Putamen (tissue), 1 donor: ENCODE data around the gene CNOT6.
"Not testable (repeated sequence)": the region's sequence is repeated elsewhere in the genome, so short reads cannot be mapped to it uniquely, and the experiment has no call there.

Experiments used
- DNase-seq: peaks from one replicate; pipeline ENCODE4 v3.0.0-alpha.2; 2016; ENCODE audit warnings: low spot score

CNOT6 gene

DNA sequence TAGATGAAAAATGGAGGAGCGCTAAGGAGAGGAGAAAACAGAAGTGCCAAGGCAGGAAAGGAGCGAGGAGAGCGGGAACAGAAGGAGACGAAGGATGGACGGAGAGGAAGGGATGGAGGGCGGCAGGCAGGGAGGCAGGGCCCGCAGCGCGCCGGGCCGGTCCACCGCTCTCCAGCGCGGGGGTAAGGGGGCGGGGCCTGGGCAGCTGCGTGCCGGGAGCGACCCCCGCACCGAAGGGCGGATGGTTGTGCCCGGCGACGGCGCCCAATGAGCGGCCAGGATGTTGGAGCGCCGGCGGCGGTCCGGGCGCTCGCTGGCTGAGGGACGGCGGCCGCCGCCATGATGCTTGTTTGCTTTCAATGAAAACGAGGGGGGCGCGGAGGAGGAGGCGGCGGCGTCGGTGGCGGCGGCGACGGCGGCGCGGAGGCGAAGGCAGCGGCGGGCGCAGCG is at the start of gene CNOT6:
Gene CNOT6, plus strand, starts transcription at position 320 of the 450 bp plus-strand sequence. CDS start 34,898 bp downstream, outside the sequence.
- DNase-seq: peak; percentile 93

DNA sequence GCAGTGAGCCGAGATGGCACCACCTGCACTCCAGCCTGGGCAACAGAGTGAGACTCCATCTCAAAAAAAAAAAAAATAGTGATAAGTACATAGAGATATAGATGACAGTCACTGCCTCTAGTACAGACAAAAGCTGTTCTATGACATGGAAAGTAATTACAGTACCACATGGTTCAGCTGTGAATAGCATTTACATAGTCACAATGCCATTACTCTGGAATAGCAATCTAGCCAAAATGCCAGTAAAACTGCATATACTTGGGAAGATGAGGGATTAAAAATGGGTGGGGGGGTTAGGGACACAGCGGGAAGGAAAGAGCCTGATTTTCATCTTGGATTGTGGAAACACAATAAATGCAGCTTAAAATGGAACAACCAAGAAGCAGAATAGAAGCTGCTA is 39.4 kb upstream of the CNOT6 start:
- no peak for DNase-seq

DNA sequence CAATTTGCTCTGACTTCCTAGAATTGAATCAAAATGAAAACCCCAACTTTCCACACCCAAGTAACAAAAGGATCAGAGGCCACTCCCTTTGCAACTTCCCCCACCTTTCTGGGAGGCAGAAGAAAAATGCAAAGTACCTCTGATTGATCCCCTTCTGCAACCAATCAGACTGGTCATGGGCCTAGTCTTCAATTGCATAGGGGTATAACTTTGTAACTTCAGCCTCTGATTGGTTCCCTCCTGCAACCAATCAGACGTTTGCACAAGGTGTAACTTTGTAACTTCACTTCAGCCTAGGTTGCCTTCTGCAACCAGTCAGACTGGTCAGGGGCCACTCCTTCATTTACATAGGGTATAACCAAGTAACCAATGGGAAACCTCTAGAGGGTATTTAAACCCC is 38.3 kb upstream of the CNOT6 start:
- no peak for DNase-seq

DNA sequence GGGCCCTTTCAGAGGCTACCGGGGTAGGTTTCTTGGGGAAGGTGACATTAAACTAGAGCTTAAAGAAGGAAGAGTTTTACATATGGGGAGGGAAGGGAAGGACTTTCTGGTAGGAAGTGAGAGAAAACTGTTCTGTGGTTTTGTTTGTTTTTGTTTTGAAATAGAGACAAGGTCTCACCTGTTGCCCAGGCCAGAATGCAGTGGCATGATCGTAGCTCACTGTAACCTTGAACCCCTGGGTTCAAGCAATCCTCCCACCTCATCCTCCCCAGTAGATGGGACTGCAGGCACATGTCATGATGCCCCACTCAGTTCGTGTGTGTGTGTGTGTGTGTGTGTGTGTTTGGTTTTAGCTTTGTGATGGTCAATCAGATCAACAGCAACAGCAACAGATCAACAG is 37.4 kb upstream of the CNOT6 start:
- no peak for DNase-seq

DNA sequence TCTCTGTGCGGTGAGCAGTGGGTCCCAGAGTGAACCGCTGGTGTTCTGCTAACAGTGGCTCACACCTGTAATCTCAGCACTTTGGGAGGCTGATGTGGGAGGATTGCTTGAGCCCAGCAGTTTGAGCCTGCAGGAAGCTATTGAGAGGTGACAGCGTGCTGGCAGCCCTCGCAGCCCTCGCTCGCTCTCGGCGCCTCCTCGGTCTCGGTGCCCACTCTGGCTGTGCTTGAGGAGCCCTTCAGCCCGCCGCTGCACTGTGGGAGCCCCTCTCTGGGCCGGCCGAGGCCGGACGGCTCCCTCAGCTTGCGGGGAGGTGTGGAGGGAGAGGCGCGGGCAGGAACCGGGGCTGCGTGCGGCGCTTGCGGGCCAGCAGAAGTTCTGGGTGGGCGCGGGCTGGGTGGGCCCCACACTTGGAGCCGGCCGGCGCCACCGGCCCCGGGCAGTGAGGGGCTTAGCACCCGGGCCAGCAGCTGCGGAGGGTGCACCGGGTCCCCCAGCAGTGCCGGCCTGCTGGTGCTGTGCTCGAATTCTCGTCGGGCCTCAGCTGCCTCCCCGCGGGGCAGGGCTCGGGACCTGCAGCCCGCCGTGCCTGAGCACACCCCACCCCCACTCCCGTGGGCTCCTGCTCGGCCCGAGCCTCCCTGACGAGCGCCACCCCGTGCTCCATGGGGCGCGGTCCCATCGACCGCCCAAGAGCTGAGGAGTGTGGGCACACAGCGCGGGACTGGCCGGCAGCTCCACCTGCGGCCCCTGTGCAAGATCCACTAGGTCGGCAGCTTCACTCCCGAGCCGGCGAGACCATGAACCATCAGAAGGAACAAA is 35.1 kb upstream of the CNOT6 start:
- not testable (repeated sequence) for DNase-seq

DNA sequence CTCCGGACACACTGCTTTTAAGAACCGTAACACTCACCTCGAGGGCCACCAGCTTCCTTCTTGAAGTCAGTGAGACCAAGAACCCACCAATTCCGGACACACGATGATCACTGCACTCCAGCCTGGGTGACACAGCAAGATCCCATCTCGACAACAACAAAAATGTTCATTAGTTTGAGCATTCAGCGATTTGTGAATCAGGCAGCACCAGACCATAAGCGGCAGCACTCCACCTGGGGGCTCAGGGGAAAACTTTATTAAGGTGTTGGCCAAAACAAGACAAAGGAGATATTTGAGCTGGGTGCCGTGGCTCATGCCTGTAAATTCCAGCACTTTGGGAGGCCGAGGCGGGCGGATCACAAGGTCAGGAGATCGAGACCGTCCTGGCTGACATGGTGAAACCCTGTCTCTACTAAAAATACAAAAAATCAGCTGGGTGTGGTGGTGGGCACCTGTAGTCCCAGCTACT is 34.5 kb upstream of the CNOT6 start:
- DNase-seq: not testable (repeated sequence)

DNA sequence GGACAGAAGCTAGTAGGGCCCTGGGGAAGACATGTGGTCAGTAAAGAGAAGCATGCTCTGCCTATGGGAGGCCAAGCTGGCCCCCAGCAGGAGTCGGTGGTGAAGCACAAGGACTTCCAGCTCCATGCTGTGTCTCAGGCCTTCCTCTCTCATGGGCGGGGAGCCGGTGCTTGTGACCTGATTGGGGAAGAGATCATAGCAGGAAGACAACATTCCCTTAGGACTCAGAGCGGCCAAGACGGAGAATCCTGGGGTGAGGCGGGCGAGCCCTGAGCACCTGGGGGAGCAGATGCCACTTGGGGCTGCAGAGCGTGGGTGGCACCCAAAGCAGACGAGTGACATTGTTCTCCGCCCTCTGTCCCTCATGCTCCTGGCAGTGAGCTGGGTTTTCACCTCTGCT is 33.3 kb upstream of the CNOT6 start:
- no peak for DNase-seq

DNA sequence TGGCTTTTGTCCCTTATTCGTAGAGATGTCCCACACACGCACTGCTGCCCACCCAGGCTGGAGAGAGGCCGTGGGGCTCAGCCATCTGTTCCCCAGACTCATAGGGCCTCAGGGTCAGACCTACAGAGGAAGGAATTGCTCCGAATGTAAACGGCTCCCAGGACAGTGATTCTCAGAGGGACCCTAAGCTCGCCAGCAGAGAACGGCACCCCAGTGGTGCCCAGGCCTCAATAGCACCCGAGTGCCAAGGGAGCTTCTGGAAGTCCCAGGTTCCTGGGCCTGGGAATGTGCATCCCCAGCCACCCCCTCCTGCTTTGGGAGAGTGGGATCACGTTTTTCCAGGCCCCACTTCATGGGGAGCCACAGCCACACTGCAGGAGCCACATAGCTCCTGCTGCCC is 32.9 kb upstream of the CNOT6 start:
- no peak for DNase-seq

DNA sequence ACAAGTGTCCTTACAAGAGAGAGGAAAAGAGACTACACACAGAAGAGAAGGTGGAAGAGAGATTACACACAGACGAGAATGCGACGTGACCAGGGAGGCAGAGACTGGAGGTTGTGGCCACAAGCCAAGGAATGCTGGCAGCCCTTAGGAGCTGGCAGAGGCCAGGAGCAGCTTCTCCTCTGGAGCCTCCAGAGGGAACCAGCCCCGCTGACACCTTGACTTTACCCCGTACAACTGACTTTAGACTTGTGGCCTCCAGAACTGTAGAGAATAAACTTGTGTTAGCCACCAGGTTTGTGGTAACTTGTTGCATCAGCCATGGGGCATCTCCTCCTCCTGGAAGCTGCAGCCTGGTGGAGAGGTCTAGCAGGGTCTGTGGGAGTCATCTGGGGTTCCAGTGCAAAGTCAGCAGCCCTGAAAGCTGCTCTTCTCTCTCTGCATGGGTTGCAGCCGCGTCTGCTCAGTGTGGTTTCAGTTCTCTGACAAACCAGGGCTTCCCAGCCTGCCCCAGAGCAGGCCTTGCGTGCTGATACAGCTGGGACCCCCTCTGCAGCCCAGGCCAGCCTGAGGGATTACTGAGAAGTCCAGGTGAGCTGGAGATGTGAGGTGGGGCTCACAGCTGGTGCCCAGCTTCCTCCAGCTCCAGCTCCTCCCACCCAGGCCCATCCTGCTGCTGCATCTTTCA is 30.8 kb upstream of the CNOT6 start:
- no peak for DNase-seq

DNA sequence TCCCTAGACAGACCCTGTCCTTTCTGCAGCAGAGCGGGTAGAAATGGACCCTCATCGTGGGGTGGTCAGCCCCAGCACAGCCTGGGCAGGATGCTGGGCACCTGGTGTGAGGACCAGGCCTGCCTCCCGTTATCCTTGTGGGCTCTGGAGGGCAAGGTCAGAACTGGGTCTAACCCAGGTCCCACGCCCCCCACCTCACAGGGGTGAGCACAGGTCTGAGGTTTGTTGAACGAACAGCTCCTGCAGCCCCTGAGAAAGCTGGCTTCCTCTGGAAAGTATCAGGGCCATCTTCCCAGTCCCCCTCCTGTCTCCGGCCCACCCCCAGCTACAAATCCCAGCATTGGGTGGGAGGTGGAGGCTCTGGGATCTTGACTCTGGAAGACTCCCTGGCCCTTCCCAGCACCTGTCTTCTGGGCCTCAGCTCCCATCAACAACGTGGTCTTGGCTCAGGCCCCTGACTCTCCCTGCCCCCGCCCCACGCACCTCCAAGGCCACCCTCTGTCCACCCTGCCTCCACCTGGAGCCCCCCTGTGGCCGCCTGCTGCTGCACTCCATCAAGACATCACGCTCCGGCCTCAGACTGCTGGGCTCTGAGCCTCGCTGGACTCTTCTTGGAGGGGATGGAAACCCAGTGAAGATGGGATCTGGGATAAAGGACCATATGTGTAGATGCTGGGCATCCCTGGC is 30.1 kb upstream of the CNOT6 start:
- no peak for DNase-seq

DNA sequence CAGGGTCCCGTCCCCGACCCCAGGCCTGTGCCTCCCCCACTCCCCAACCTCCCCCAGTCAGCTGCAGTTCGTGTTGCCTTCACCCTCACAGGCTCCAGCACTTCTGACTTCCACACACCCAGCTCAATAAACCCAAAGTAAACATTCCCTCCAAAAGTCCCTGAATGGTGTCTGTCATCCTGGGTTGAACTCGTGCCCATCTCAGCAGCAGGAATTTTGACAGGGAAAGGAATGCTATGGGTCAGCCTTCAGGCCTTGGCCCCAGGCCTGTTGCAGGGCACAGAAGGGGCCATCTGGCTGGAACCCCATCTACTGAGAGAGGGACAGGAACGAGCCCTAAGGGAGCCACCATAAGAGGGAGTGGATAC is 29.6 kb upstream of the CNOT6 start:
- DNase-seq: no peak

DNA sequence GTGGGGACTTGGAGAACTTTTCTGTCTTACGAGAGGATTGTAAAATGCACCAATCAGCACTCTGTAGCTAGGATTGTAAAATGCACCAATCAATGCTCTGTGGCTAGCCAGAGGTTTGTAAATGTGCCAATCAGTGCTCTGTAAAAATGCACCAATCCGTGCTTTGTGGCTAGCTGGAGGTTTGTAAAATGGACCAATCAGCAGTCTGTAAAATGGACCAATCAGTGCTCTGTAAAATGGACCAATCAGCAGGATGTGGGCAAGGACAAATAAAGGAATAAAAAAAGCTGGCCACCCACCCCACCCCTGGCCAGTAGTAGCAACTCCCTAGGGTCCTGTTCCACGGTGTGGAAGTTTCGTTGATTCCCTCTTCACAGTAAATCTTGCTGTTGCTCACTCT is 29.1 kb upstream of the CNOT6 start:
- not testable (repeated sequence) for DNase-seq

DNA sequence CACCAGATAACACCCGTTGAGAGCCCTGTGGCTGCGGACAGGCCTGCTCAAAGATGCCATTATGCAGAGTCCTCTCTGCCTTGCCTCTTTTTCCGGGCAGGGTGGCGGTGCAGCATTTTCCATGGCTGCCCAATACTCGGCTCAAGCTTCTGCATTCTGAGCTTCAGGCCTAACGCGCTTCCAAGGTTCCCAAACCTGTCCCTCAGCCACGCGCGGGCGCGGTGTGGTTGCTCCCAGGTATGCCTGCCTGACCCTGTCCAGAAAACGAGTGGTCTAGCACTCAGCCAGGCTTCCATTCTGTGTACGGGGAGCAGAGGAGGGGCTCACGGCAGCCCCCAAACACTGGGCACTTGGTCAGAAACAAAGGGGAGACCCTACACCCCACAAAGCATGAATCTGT is 27.9 kb upstream of the CNOT6 start:
- DNase-seq: no peak

DNA sequence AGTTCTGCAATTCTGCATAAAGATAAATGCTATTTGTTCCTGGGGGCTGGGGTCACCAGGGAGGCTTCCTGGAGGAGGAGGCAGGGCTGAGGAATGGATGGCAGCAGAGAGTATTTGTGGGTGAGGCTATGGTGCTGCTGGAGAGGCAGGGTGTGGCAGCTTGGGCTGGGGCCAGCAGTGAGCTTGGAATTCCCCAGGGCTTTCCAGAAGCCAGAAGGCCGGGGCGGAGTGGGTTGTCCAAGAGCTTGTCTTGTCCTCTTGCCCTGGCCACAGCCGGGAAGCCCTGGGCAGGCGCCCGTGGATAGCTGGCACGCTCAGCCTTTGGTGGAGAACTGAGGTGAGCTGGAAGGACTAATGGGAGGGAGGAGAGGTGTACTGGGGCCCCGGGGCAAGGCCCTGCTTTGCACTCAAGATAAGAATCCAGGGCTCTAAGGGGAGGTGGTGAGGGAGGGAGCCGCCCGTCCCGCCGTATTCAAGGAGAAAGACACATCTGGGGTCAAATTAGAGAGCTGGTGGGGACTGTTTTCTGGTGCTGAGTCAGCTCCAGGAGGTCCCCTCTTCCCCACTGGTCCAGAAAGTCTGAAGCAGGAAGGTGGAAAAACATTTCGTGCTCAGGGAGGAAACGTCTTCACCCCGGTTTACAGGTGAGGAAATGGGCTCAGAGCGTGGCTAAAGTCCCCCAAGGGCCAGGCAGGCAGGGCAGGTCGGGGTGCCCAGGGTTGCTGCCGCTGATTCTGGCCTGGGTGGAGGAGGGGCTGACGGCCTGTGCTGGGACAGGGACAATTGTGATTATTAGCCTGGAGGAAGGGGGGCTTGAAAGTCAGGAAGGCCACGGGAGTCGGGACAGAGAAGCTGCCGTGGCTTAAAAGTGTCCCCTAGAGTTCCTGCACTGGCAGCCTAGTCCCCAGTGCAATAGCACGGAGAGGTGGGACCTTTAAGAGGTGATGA is 26.9 kb upstream of the CNOT6 start:
- no peak for DNase-seq

DNA sequence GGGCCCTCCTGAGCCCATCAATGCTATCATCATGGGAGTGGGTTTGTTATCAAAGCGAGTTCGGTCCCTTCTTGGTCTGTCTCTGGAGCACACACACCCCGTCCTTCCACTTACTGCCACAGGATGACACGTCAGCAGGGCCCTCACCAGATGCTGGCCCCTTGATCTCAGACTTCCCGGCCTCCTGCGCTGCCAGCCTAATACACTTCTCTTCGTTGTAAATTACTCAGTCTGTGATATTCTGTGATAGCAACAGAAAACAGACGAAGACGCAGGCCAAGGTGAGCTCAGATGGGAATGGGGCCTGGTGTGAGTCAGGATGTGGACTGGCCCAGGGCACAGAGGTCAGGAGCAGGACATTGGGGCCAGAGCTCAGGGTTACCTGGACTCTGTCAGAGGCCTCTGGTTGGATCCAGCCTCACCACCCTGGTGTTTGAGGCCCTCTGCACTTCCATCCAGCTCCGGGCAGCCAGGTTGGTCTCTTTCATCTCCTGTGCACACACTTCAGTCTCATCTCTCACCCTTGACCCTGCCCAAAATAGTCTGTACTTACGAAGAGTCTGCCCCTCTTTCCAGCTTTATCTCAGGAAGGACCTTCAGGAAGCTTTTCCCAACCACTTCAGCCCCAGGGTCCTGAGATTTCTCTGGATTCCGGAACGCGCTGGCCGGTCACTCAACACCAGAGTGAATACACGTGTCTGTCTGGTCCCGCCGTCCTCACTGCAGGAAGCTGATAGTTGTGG is 26.0 kb upstream of the CNOT6 start:
- DNase-seq: no peak

DNA sequence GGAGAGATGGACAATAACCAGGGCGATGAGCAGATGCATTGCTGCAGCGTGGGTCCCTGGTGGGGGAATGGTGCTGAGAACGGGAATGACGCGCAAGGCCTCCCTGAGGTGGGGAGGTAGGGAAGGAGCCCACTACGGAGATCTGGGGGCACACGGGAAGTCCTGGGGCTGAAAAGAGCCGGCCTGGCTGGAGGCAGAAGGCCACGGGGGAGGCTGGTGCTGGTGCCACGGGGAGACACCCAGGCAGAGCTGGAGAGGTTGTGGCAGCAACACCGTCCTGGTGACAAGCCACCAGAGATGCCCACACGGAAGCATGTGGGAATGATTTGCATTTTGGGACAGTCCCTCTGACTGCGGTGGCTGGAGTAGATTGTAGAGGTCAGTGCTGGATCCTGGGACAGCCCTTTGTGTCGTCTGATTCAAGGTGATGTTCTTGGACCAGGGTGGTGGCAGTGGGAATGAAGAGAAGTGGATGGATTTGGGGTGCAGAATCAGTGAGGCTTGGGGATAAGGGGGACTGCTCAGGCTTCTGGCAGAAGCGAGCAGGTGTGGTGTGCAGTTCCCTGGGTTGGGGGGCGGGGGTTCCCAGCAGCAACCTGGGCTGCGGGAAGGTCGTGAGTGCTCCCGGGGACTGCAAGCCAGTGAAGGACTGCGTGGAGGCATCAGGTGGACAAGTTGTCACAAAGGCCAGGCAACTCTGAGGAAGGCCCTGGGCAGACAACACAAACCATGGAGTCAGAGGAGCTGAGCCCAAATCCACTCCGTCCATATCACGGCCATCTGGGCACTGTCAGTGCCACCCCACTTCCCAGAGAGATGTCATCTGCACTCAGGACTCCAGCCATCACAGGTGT is 25.2 kb upstream of the CNOT6 start:
- no peak for DNase-seq

DNA sequence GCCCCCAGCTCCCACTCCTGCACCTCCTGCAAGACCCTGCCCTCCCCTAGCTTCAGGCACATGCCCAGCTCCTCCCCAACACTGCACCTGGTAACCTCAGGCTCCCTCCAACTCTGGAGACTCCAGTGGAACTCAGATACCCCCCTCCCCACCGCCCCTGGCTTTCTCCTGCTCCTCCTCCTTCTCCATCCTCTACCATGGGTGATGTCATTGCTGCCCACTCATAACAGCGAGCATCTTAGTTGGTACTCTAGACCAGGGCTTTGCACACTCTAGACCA is 24.7 kb upstream of the CNOT6 start:
- DNase-seq: no peak

DNA sequence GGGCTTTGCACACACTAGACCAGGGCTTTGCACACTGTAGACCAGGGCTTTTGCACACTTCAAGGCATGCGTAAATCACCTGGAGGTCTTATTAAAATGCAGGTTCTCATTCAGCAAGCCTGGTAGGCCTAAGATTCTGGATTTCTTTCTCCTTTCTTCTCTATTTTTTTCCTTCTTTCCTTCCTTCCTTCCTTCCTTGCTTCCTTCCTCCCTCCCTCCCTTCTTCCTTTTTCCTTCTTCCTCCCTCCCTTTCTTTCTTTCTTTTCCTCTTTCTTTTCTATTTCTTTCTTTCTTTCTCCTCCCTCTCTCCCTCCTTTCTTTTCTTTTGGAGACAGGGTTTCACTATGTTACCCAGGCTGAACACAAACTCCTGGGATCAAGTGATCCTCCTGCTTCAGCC is 24.3 kb upstream of the CNOT6 start:
- DNase-seq: no peak

DNA sequence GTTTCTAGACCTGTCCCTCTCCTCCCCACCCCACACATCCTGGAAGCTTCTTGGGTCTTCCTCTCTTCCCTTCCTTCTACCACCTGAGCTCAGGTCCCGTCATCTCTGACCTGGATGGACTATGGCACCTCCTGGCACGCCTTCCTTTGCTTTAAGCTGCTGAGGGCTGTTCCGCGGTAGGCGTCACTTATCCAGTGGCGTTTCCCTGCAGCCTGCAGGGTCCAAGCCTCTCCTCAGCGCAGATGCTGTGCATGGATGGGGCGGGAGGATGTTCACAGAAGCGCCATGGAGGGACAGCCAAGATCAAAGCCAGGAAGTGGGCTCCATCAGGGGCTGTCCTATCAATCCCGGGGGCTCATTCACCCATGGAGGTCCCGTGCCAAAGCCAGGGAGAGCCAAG is 23.8 kb upstream of the CNOT6 start:
- no peak for DNase-seq

DNA sequence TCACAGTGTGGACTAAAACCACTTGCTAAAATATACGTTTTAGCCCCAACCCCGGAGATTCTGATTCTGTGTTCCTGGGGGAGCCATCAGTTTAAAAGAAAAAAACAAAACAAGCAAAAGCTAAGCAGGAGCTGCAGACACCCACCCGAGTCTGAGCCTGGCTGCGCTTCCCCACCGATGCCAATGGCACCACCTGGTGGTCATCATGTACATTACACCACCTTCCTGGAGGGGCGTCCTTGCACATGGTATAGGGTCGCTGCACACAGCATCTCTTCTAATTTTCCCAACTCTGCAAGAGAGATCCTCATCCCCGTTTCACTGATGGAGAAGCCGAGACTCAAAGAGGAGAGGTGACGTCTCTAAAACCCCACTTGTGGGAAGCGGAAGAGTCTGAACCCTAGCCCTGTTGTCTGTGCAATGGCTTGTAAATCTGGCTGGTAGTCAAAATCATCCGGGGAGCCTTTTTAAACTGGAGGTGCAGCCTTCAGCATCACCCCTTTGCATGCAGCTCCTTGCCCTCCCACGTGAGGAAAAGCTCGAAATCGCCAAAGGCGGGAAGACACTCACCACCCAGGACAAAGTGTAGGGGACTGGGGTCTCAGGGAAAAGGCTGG is 23.1 kb upstream of the CNOT6 start:
- peak; percentile 64 for DNase-seq
